Neuron (in vitro differentiated cells): ENCODE measurements around the gene EXOC6B.
"Not testable (repeated sequence)": the region's sequence is repeated elsewhere in the genome, so short reads cannot be mapped to it uniquely, and the experiment has no call there.

ENCODE experiments used
- H2AFZ ChIP-seq: one replicate; pipeline ENCODE4 v1.6.1; 2013; ENCODE audit warnings: low read depth, mild to moderate bottlenecking, inconsistent platforms, low read length, moderate library complexity
- H3K27me3 ChIP-seq: one replicate; pipeline ENCODE4 v1.6.1; 2013; ENCODE audit warnings: low read length; ENCODE audit not compliant: insufficient read depth
- H3K36me3 ChIP-seq: one replicate; pipeline ENCODE4 v1.6.1; 2013; ENCODE audit warnings: low read length; ENCODE audit not compliant: insufficient read depth
- H3K4me1 ChIP-seq: one replicate; pipeline ENCODE4 v1.6.1; 2013; ENCODE audit warnings: low read length; ENCODE audit not compliant: insufficient read depth
- H3K4me3 ChIP-seq: 2 replicates; pipeline ENCODE4 v1.5.1; 2013; ENCODE audit warnings: mild to moderate bottlenecking, low read length, moderate library complexity
- H3K9me3 ChIP-seq: one replicate; pipeline ENCODE4 v1.6.1; 2013; ENCODE audit warnings: low read length

The EXOC6B gene

DNA sequence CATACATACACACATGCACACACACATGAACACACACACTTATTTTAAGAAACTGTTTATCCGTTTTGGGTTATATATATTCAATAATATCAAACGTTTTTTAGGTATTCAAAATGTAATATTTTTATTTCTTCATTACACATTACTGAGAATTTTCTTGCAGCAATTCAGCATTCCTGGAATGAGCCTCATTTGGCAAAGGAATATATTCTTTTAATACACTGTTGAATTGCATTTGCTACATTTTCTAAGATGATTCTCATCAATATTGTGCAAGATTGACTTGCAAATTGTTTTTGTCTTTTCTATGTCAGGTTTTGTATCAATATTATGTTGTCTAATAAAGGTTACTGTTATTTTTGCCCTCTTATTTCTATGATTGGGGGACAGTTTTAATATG is 402.1 kb downstream of the EXOC6B start:
- H2AFZ ChIP-seq, result no peak overlapping the region
- H3K9me3 ChIP-seq, result peaks cover 2% of the 10 kb centered on the region
- no peaks in the 10 kb centered on the region for H3K27me3 ChIP-seq
- no peak overlapping the region for H3K4me3 ChIP-seq
- no peaks in the 10 kb centered on the region for H3K36me3 ChIP-seq
- no peaks in the 10 kb centered on the region for H3K4me1 ChIP-seq

DNA sequence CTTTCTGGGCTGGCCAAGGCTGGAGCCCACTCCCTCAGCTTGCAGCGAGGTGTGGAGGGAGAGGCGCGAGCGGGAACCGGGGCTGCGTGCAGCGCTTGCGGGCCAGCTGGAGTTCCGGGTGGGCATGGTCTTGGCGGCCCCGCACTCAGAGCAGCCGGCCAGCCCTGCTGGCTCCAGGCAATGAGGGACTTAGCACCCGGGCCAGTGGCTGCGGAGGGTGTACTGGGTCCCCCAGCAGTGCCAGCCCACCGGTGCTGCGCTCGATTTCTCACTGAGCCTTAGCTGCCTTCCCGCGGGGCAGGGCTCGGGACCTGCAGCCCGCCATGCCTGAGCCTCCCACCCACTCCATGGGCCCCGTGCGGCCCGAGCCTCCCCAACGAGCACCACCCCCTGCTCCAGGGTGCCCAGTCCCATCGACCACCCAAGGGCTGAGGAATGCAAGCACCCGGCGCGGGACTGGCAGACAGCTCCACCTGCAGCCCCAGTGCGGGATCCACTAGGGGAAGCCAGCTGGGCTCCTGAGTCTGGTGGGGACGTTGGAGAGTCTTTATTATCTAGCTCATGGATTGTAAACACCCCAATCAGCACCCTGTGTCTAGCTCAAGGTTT is 404.0 kb downstream of the EXOC6B start:
- H2AFZ ChIP-seq, H3K36me3 ChIP-seq, H3K27me3 ChIP-seq, H3K9me3 ChIP-seq, H3K4me3 ChIP-seq, H3K4me1 ChIP-seq: not testable (repeated sequence)

DNA sequence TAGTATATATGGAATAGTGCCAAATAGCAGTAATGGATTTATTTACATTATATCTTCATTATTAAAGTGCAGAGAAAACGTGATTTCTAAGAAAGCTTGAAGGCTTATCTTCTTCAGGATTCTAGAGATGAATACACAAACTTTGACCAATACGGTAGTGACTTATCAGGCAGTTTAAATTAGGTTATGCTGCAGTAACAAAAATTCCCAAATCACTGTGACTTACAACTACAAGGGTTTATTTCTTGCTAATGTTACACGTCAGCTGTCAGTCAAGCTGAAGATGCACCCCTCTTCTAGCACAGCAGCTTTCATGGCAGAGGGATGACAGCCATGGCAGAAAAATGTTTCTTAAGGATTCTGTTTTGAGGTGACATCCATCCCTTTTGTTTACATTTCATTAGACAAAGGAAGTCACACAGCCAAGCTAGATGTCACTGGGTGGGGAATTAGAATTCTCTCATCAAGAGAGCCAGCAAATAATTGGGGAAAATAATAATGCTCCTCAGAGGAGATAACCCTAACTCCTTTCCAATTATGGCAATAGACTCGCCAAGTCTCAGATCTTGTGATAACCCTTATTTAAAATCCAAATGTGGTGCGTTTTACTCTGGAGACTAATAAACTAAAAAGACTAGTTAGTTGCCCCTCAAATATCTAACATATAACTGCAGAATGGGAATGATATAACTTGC is 409.9 kb downstream of the EXOC6B start:
- Histone ChIP-seq H3K36me3 (no peaks in the 10 kb centered on the region), H3K27me3 (no peaks in the 10 kb centered on the region), H3K4me1 (peaks cover 8% of the 10 kb centered on the region), H2AFZ (no peak overlapping the region), H3K4me3 (no peak overlapping the region), H3K9me3 (peaks cover 4% of the 10 kb centered on the region)

DNA sequence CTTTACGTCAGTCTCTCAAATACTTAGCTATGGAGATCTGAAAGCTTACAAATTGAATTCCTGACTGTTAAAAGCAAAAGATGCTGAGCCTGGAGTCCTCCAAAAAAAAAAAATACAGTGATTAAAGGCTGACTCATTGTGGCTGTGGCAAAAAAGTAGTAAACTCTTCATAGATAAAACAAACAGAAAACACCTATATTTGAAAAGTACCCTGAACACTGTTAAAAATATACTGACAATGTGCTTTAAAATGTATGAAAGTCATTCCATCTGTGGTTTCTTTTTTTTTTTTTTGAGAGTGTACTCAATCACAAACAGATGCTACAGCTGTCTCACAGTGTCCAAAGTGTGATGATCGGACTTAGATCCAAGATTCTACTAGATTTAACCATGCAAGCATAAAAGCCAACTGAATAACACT is 410.6 kb downstream of the EXOC6B start:
- H3K4me3 ChIP-seq, result no peak overlapping the region

DNA sequence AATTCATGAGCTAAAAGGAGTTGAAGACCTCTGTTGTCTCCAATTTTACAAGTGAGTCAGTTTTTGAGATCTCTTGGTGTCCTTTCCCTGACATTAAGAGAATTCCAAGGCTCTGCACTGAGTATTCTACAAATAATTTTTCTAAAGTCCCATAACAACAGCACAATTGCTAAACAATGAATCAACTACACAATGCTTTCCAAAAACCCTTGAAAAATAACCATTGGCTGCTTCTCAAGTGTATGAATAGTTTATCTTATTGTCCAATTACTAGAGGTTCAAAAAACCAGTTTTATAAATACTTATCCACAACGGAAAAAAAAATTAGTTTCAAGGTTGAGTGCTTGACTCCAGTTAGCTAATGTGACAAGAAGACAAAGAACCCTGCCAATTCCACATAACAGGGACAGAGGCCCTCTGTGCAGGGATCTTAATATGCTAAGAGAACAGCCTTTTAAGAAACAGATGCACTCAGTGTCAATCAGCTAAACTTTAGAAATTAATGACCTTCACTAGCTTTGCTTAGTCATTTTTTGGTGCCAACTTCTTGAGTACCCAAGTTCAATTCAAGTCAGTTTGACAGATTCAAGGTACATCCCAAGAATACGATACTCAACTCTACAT is 411.6 kb downstream of the EXOC6B start:
- H3K4me3 ChIP-seq, result no peak overlapping the region
- peaks cover 2% of the 10 kb centered on the region for H3K9me3 ChIP-seq
- no peaks in the 10 kb centered on the region for H3K27me3 ChIP-seq
- no peak overlapping the region for H2AFZ ChIP-seq
- H3K36me3 ChIP-seq, result no peaks in the 10 kb centered on the region
- H3K4me1 ChIP-seq, result peaks cover 8% of the 10 kb centered on the region

More for the DNA sequence above, 410.6 kb downstream of the EXOC6B start:
- Histone ChIP-seq H2AFZ (no peak overlapping the region), H3K9me3 (peaks cover 4% of the 10 kb centered on the region), H3K36me3 (no peaks in the 10 kb centered on the region), H3K27me3 (no peaks in the 10 kb centered on the region), H3K4me1 (peaks cover 8% of the 10 kb centered on the region)

DNA sequence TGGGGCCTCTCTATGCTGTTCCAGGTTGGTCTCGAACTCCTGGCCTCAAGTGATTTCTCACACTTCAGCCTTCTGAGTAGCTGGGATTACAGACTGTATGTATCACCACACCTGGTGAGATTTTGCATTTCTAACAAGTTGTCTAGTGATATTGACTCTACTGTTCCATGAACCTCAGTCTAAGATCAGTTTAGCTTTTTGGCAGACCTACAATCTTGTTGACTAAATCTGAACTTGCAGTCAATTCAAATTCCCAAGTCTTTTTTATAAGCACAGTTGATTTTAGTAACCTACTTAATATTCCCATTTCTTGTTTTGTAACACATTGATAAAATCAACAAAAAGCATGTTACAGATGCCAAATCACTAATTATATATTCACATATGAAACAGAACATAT is 412.1 kb downstream of the EXOC6B start:
- Histone ChIP-seq H3K36me3 (no peaks in the 10 kb centered on the region), H3K4me3 (no peak overlapping the region), H3K9me3 (peaks cover 2% of the 10 kb centered on the region), H2AFZ (no peak overlapping the region), H3K4me1 (peaks cover 8% of the 10 kb centered on the region), H3K27me3 (no peaks in the 10 kb centered on the region)

DNA sequence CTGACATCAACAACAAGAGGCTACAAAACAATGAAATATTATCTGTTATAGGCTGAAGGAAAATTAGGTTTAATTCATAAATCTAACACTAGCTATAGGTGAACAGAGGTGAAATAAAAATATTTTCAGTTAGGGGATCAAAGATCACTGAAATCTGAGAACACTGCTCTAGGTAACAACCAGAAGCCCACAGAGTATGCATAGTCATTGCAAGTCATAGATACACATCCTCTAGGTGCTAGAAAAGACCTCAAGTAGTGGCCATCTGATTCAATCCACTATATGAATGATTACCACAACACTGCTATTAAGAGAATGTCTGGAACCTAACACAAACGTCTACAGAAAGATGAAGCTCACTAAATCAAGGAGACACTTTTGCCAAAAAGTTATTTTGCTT is 413.6 kb downstream of the EXOC6B start:
- Histone ChIP-seq H3K27me3 (no peaks in the 10 kb centered on the region), H3K9me3 (peaks cover 2% of the 10 kb centered on the region), H3K36me3 (no peaks in the 10 kb centered on the region), H3K4me1 (peaks cover 8% of the 10 kb centered on the region), H3K4me3 (no peak overlapping the region), H2AFZ (no peak overlapping the region)

DNA sequence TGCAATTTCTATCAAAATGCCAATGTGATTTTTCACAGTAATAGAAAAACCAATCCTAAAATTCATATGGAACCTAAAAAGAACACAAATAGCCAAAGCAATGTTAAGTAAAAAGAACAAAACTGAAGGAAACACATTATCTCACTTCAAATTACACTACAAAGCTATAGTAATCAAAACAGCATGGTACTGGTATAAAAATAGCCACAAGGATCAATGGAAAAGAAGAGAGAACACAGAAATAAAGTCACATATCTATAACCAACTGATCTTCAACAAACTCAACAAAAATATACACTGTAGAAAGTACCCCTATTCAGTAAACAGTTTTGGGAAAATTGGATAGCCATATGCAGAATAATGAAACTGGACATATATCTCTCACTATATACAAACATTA is 426.0 kb downstream of the EXOC6B start:
- H3K27me3 ChIP-seq, result no peaks in the 10 kb centered on the region
- H3K9me3 ChIP-seq, result peaks cover 3% of the 10 kb centered on the region
- H3K4me1 ChIP-seq, result no peaks in the 10 kb centered on the region
- no peaks in the 10 kb centered on the region for H3K36me3 ChIP-seq
- H2AFZ ChIP-seq, result no peak overlapping the region
- no peak overlapping the region for H3K4me3 ChIP-seq

DNA sequence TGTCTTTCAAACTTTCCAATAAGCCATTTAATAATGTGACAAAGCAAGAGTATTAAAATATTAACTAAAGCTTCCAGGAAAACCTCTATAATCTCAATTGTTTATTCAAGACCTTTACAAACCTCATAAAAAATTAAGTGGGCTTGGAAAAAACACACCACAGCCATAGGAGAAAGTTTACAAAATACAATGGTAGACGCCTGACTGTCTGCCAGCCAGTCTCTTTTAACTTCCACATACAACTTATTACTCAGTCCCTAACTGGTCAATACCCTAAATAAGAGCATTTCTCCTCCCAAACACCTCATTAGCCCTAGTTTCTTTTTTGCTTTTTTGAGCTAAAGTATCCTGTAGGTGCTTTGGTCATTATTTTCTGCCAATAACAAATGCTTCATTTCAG is 430.7 kb downstream of the EXOC6B start:
- no peaks in the 10 kb centered on the region for H3K4me1 ChIP-seq
- H3K9me3 ChIP-seq, result no peaks in the 10 kb centered on the region
- no peak overlapping the region for H2AFZ ChIP-seq
- no peaks in the 10 kb centered on the region for H3K36me3 ChIP-seq
- H3K4me3 ChIP-seq, result no peak overlapping the region
- H3K27me3 ChIP-seq, result no peaks in the 10 kb centered on the region

DNA sequence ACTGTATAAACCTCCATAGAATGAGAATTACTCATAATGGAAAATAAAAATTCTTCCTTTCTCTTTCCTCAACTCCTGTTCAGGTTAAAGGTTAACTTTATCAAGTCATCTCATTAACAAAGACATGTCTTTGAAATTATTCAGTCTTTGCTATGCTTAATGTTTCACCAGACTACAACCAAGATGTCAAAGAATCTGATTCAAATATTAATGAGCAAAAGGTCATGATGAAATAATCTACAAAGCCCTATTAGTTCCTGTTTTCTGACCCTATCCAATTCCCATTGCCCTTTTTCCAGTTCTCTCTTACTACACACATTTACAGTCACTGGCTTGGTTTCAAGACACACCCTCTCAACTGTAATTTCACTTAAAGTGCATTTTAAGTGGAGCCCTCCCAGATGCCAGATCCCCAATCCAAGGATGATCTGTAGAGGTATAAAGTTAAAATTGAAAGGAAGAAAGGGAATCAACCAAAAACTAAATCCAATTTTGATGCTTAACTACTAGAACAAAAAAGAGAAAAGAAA is 431.2 kb downstream of the EXOC6B start:
- Histone ChIP-seq H3K27me3 (no peaks in the 10 kb centered on the region), H3K9me3 (no peaks in the 10 kb centered on the region), H3K36me3 (no peaks in the 10 kb centered on the region), H2AFZ (no peak overlapping the region), H3K4me1 (no peaks in the 10 kb centered on the region), H3K4me3 (no peak overlapping the region)

DNA sequence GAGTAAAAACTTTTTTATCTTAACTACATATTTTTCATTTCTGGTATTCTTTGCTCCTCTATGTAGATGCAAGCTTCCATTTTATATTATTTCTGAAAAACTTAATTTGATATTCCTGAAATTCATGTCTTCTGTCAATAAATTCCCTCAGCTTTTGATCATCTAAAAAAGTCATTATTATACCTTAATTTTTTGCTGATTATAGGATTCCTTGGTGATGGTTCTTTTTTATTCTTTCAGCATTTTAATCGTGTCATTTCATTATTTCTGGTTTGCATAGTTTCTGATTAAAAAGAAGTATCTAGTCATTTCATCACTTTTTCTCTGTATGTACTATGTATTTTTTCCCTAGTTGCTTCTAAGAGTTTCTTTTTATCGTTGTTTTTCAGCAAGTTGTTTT is 436.4 kb downstream of the EXOC6B start:
- Histone ChIP-seq H3K9me3 (peaks cover 3% of the 10 kb centered on the region), H2AFZ (no peak overlapping the region), H3K4me1 (no peaks in the 10 kb centered on the region), H3K27me3 (no peaks in the 10 kb centered on the region), H3K36me3 (no peaks in the 10 kb centered on the region), H3K4me3 (no peak overlapping the region)

DNA sequence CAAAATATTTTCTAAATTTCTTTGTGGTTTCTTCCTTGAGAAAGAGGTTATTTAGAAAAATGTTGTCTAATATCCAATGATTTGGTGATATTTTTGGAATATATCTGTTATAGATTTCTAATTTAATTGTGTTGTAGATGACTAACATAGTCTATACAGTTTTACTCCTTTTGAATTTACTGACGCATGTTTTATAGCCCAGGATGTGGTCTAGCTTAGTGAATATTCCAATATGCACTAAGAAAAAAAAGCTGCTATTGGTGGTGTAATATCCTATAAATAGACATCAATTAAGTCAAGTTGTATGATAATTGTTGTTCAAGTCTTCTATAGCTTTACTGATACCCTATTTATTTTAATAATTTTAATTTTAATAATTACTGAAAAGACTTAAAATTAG is 437.6 kb downstream of the EXOC6B start:
- Histone ChIP-seq H3K36me3 (no peaks in the 10 kb centered on the region), H3K9me3 (peaks cover 3% of the 10 kb centered on the region), H3K4me1 (no peaks in the 10 kb centered on the region), H2AFZ (no peak overlapping the region), H3K4me3 (no peak overlapping the region), H3K27me3 (no peaks in the 10 kb centered on the region)

DNA sequence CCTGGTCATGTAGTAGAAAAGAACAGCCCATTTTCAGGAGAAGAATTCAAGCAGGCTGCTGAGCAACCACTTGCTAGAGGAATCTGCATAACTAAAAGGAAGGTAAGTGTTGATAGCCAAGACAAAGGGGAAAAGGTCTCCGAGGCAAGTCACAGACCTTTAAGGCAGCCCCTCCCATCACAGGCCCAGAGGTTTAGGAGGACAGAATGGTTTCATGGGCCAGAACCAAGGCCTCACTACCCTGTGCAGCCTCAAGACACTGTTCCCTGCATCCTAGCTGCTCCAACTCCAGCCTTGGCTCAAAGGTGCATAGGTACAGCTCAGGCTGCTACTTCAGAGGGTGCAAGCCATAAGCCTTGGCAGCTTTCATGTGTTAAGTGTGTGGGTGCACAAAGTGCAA is 439.5 kb downstream of the EXOC6B start:
- H3K9me3 ChIP-seq, result peaks cover 3% of the 10 kb centered on the region
- H2AFZ ChIP-seq, result no peak overlapping the region
- H3K4me3 ChIP-seq, result no peak overlapping the region
- no peaks in the 10 kb centered on the region for H3K27me3 ChIP-seq
- no peaks in the 10 kb centered on the region for H3K36me3 ChIP-seq
- no peaks in the 10 kb centered on the region for H3K4me1 ChIP-seq
